HepG2 (cell line): ENCODE measurements around the gene TESPA1. TPM values are rescaled to one million over a fixed set of nuclear protein-coding genes. Genes with fewer than 3 reads are reported as not detected.

Source experiments
- ATAC-seq: fragments of 200-7000 bp; cut with Tn5 transposase; 3 replicates; pipeline ENCODE4 v1.9.1; 2020; ENCODE audit warnings: mild to moderate bottlenecking, moderate library complexity
- BruUV-seq: library from RNA; stranded (reverse); fragments of 400-500 nt; replicated peaks from 2 replicates; lab custom pipeline; 2021; lab: Mats Ljungman, UMichigan
- CTCF ChIA-PET: fragments of 300-600 bp; formaldehyde crosslinking; extraction: SDS; loops from one replicate; lab custom pipeline; 2021; ENCODE audit warnings: low total read pairs, inconsistent platforms, low intra/inter-chr PET ratio; lab: Yijun Ruan, JAX
- POLR2A ChIA-PET: fragments of 350-600 bp; sonication (Branson Sonifier 250); formaldehyde crosslinking; loops from one replicate; lab custom pipeline; 2020; ENCODE audit warnings: antibody characterized with exemption, inconsistent platforms; lab: Yijun Ruan, JAX
- DNase-seq: peaks from one replicate; pipeline ENCODE4 v3.0.0-alpha.2; 2015; ENCODE audit warnings: low spot score
- FAIRE-seq: peaks from 3 replicates; lab custom pipeline; 2011; peaks lifted over from hg19 to GRCh38; lab: Jason Lieb, UNC
- H2AFZ ChIP-seq: one replicate; pipeline ENCODE4 v1.6.1; 2011; ENCODE audit warnings: low read length, inconsistent platforms
- H3K27ac ChIP-seq: fragments of 300-600 bp; 3 replicates; pipeline ENCODE4 v1.8.0; 2011; ENCODE audit warnings: mixed run types, mild to moderate bottlenecking, mixed read lengths, low read length, inconsistent platforms; ENCODE audit not compliant: insufficient read depth; ENCODE audit errors: extremely low read length
- H3K27me3 ChIP-seq, 2 experiments: fragments of 200-600 bp in 1 of 2; 2 replicates in 1 of 2; 3 replicates in 1 of 2; pipeline versions ENCODE4 v1.6.0 to v1.8.0; 2011; ENCODE audit warnings: low read length in 2 of 2, mild to moderate bottlenecking in 2 of 2, moderate library complexity in 2 of 2, inconsistent platforms in 1 of 2; ENCODE audit not compliant: insufficient read depth in 2 of 2, control insufficient read depth in 1 of 2
- H3K36me3 ChIP-seq, 2 experiments: fragments of 200-600 bp in 1 of 2; replicated peaks in 1 of 2; 2 replicates in 1 of 2; 3 replicates in 1 of 2; pipeline versions ENCODE4 v1.5.1 to v1.8.0; 2011; ENCODE audit warnings: low read length in 2 of 2, inconsistent platforms in 1 of 2; ENCODE audit not compliant: insufficient read depth in 2 of 2, control insufficient read depth in 1 of 2
- H3K4me1 ChIP-seq: 2 replicates; pipeline ENCODE4 v1.5.1; 2012; ENCODE audit warnings: low read length, inconsistent platforms; ENCODE audit not compliant: insufficient read depth
- H3K4me2 ChIP-seq: 2 replicates; pipeline ENCODE4 v1.6.0; 2011; ENCODE audit warnings: low read depth, low read length, inconsistent platforms
- H3K4me3 ChIP-seq, 3 experiments: fragments of 200-600 bp in 1 of 3; sonication (generic), shearing (Covaris generic) in 1 of 3; replicated peaks in 1 of 3; 2 replicates each; pipeline ENCODE4 v1.5.1; 2011 to 2016; ENCODE audit warnings: low read length in 3 of 3, inconsistent platforms in 2 of 3, low read depth in 2 of 3, mild to moderate bottlenecking in 2 of 3, control low read depth in 1 of 3, mixed read lengths in 1 of 3; ENCODE audit not compliant: insufficient read depth in 1 of 3
- H3K79me2 ChIP-seq: one replicate; pipeline ENCODE4 v1.6.1; 2011; ENCODE audit warnings: low read length, inconsistent platforms; ENCODE audit not compliant: insufficient read depth
- H3K9ac ChIP-seq: 2 replicates; pipeline ENCODE4 v1.6.0; 2011; ENCODE audit warnings: mild to moderate bottlenecking, low read depth, low read length, inconsistent platforms; ENCODE audit not compliant: insufficient read depth
- H3K9me3 ChIP-seq: 2 replicates; pipeline ENCODE4 v1.5.1; 2012; ENCODE audit warnings: mild to moderate bottlenecking, low read length
- H4K20me1 ChIP-seq: 2 replicates; pipeline ENCODE4 v1.6.0; 2011; ENCODE audit warnings: inconsistent platforms, mild to moderate bottlenecking, low read length, moderate library complexity; ENCODE audit not compliant: insufficient read depth
- AHR ChIP-seq: IDR thresholded peaks from 2 replicates; pipeline ENCODE4 v1.6.1; 2018; ENCODE audit warnings: missing genetic modification reagents, missing compliant biosample characterization
- ATRX ChIP-seq: sonication (generic); formaldehyde crosslinking; IDR thresholded peaks from 2 replicates; pipeline ENCODE4 v1.4.0; 2020; ENCODE audit warnings: missing genetic modification reagents, borderline replicate concordance
- HMGXB3 ChIP-seq: sonication (generic); formaldehyde crosslinking; IDR thresholded peaks from 2 replicates; pipeline ENCODE4 v1.4.0; 2020; ENCODE audit warnings: missing genetic modification reagents, borderline replicate concordance
- MAFF ChIP-seq: IDR thresholded peaks from 2 replicates; pipeline ENCODE4 v1.6.1; 2011; ENCODE audit warnings: low read depth, low read length, improper control_type of control experiment
- MEIS2 ChIP-seq: sonication (generic); formaldehyde crosslinking; IDR thresholded peaks from 2 replicates; pipeline ENCODE4 v1.9.0; 2021; ENCODE audit warnings: mild to moderate bottlenecking, missing genetic modification reagents
- NR1H2 ChIP-seq: sonication (generic); formaldehyde crosslinking; IDR thresholded peaks from 2 replicates; pipeline ENCODE4 v1.8.1; 2022; ENCODE audit warnings: low read depth, missing genetic modification reagents, borderline replicate concordance
- TFE3 ChIP-seq: IDR thresholded peaks from 2 replicates; pipeline ENCODE4 v1.6.1; 2016
- THAP9 ChIP-seq: sonication (generic); formaldehyde crosslinking; IDR thresholded peaks from 2 replicates; pipeline ENCODE4; 2020; ENCODE audit warnings: missing genetic modification reagents, mild to moderate bottlenecking, borderline replicate concordance
- ZBTB25 ChIP-seq: IDR thresholded peaks from 2 replicates; pipeline ENCODE4 v1.6.1; 2018; ENCODE audit warnings: missing genetic modification reagents
- ZNF354B ChIP-seq: sonication (generic); formaldehyde crosslinking; IDR thresholded peaks from 2 replicates; pipeline ENCODE4 v1.8.0; 2022; ENCODE audit warnings: mild to moderate bottlenecking, missing genetic modification reagents
- ZNF619 ChIP-seq: sonication (generic); formaldehyde crosslinking; IDR thresholded peaks from 2 replicates; pipeline ENCODE4 v1.4.0; 2020; ENCODE audit warnings: mild to moderate bottlenecking, missing genetic modification reagents
- WGBS: methylation state at CpG from one replicate; pipeline ENCODE4 v1.1.6; 2017; ENCODE audit warnings: low lambda C conversion rate; 5-methylcytosine and 5-hydroxymethylcytosine counted together
- in situ Hi-C: cut with HindIII; loops from 2 replicates; pipeline ENCODE4 v1.10.0; 2017; ENCODE audit warnings: low pct_unique_long_range_greater_than_20kb; ENCODE audit not compliant: extremely low pct_ligation_motif_present
- intact Hi-C: fragments of 100-400 bp; cut with micrococcal nuclease; formaldehyde crosslinking; loops from one replicate; pipeline ENCODE4 v1.10.0; 2022; ENCODE audit not compliant: unreplicated experiment
- polyA plus RNA-seq, 8 experiments: library from polyadenylated mRNA; depleted of rRNA in 3 of 8; stranded (reverse) in 7 of 8; unstranded in 1 of 8; fragments of >200 nt; fragmentation: Illumina TruSeq in 4 of 8; extraction: Trizol in 4 of 8; gene quantifications; 2 replicates each; pipeline versions ENCODE4 v1.2.1 to v1.2.3, GENCODE V29; 2011 to 2016; ENCODE audit warnings: low read depth in 4 of 8, missing spikeins in 1 of 8, mixed read lengths in 1 of 8; ENCODE audit not compliant: insufficient read depth in 1 of 8
- total RNA-seq, 5 experiments: library from RNA; depleted of rRNA; stranded (reverse); fragments of >200 nt; fragmentation: Illumina TruSeq; extraction: Trizol; gene quantifications; 2 replicates each; pipeline ENCODE4 v1.2.3, GENCODE V29; 2016; ENCODE audit warnings: low read depth in 1 of 5

The TESPA1 gene
- total and polyA plus RNA-seq, 2 of the 13 experiments (the other 11 are each of a cell fraction or from before 2014, with no cell fraction given), result not detected

- no peak for TF ChIP-seq HMGXB3
- TF ChIP-seq, all 625 proteins: peak for 0
Measured at GRCh38 chr12:54974279-54974678, 10.3 kb downstream of the TESPA1 start (continued).

- in situ Hi-C loops, result no loop called here
- TF ChIP-seq MEIS2 (no peak), MAFF (no peak), ATRX (CRISPR knock-in tag) (no peak), NR1H2 (CRISPR knock-in tag) (no peak), THAP9 (CRISPR knock-in tag) (no peak), TFE3 (no peak), ZBTB25 (CRISPR knock-in tag) (no peak), ZNF354B (no peak), ZNF619 (CRISPR knock-in tag) (no peak), AHR (CRISPR knock-in tag) (no peak)
Measured at GRCh38 chr12:54973556-54973955, 11.0 kb downstream of the TESPA1 start.

More at GRCh38 chr12:54973556-54973955, 11.0 kb downstream of the TESPA1 start:
- Histone ChIP-seq H3K4me2 (no peak overlapping the region), H3K27ac (no peak overlapping the region), H4K20me1 (no peaks in the 10 kb centered on the region), H2AFZ (no peak overlapping the region), H3K79me2 (no peaks in the 10 kb centered on the region), H3K4me1 (no peaks in the 10 kb centered on the region), H3K4me3 (no peak overlapping the region), H3K9ac (no peak overlapping the region), H3K36me3 (no peaks in the 10 kb centered on the region), H3K27me3 (no peaks in the 10 kb centered on the region), H3K9me3 (no peaks in the 10 kb centered on the region)
- ChIA-PET CTCF (no interaction called here), POLR2A (no interaction called here)
- intact Hi-C loops, result no loop called here
- no TSS peak for BruUV-seq
- FAIRE-seq (no peak), ATAC-seq (no peak), DNase-seq (no peak)
- 28% methylated on average over 3 of the region's 3 CpGs for WGBS
